Smooth muscle cell (in vitro differentiated cells): ENCODE data around the gene TTYH2. TPM values are rescaled to one million over a fixed set of nuclear protein-coding genes. Genes with fewer than 3 reads are reported as not detected.

Experiments used
- DNase-seq: peaks from one replicate; lab custom pipeline; 2025; ENCODE audit not compliant: unreplicated experiment; lab: John Stamatoyannopoulos, UW
- H2AFZ ChIP-seq: fragments of 200-600 bp; sonication (generic); 2 replicates; pipeline ENCODE4 v1.6.0; 2016; ENCODE audit warnings: antibody characterized with exemption, low read depth, mild to moderate bottlenecking
- H3F3A ChIP-seq: fragments of 200-600 bp; sonication (generic); 2 replicates; pipeline ENCODE4 v1.6.0; 2017; ENCODE audit warnings: antibody characterized with exemption, low read depth
- H3K27ac ChIP-seq: fragments of 200-600 bp; sonication (generic); 2 replicates; pipeline ENCODE4 v1.5.1; 2016; ENCODE audit warnings: low read depth, mild to moderate bottlenecking
- H3K27me3 ChIP-seq: fragments of 200-600 bp; sonication (generic); 2 replicates; pipeline ENCODE4 v1.6.1; 2016; ENCODE audit warnings: low read depth, mild to moderate bottlenecking
- H3K36me3 ChIP-seq: fragments of 200-600 bp; sonication (generic); 2 replicates; pipeline ENCODE4 v1.5.1; 2016; ENCODE audit warnings: low read depth
- H3K4me1 ChIP-seq: fragments of 200-600 bp; sonication (generic); 2 replicates; pipeline ENCODE4 v1.5.1; 2016; ENCODE audit warnings: low read depth
- H3K4me2 ChIP-seq: fragments of 200-600 bp; sonication (generic); 2 replicates; pipeline ENCODE4 v1.6.0; 2016; ENCODE audit warnings: mild to moderate bottlenecking
- H3K4me3 ChIP-seq: fragments of 200-600 bp; sonication (generic); 2 replicates; pipeline ENCODE4 v1.5.1; 2016; ENCODE audit warnings: mild to moderate bottlenecking
- H3K79me2 ChIP-seq: fragments of 200-600 bp; sonication (generic); 2 replicates; pipeline ENCODE4 v1.6.0; 2016; ENCODE audit warnings: low read depth, mild to moderate bottlenecking
- H3K9ac ChIP-seq: fragments of 200-600 bp; sonication (generic); 2 replicates; pipeline ENCODE4 v1.6.0; 2016; ENCODE audit warnings: low read depth
- H3K9me3 ChIP-seq: fragments of 200-600 bp; sonication (generic); replicated peaks from 2 replicates; pipeline ENCODE4 v1.5.1; 2016; ENCODE audit warnings: low read depth
- H4K20me1 ChIP-seq: fragments of 200-600 bp; sonication (generic); 2 replicates; pipeline ENCODE4 v1.6.0; 2016; ENCODE audit warnings: low read depth
- WGBS: methylation state at CpG from one replicate; pipeline ENCODE4 v1.1.7; 2016; ENCODE audit warnings: low lambda C conversion rate; 5-methylcytosine and 5-hydroxymethylcytosine counted together
- polyA plus RNA-seq: library from polyadenylated mRNA; unstranded; fragments of >200 nt; fragmentation: Nextera tagmentation; extraction: Ambion mirVana; gene quantifications from 2 replicates; pipeline ENCODE4 v1.2.1, GENCODE V29; 2016
- total RNA-seq: library from RNA; depleted of rRNA; stranded (reverse); fragments of >200 nt; gene quantifications from 2 replicates; pipeline ENCODE4 v1.2.3, GENCODE V29; 2014
- TF ChIP-seq, protein P1 (sequence below): fragments of 200-600 bp; sonication (generic); IDR thresholded peaks from 2 replicates; pipeline ENCODE4 v1.5.1; 2017; ENCODE audit warnings: borderline replicate concordance, mild to moderate bottlenecking, antibody characterized with exemption; ENCODE audit not compliant: insufficient read depth, poor library complexity, severe bottlenecking

Gene TTYH2
- total and polyA plus RNA-seq, 2 experiments from 2014 or later: 1.6 to 1.9 TPM

GRCh38 chr17:74287031-74287602 is 73.7 kb downstream of the TTYH2 start:
- Histone ChIP-seq H3K79me2 (no peaks in the 10 kb centered on the region), H3K9me3 (no peaks in the 10 kb centered on the region), H3F3A (no peaks in the 10 kb centered on the region), H3K4me2 (no peak overlapping the region), H3K9ac (no peak overlapping the region), H3K4me3 (no peak overlapping the region), H3K4me1 (no peaks in the 10 kb centered on the region), H4K20me1 (no peaks in the 10 kb centered on the region), H3K27ac (no peak overlapping the region), H2AFZ (no peak overlapping the region), H3K27me3 (peaks cover 19% of the 10 kb centered on the region), H3K36me3 (no peaks in the 10 kb centered on the region)
- WGBS: 84% methylated on average over 14 of the region's 14 CpGs
- TF ChIP-seq, protein P1, sequence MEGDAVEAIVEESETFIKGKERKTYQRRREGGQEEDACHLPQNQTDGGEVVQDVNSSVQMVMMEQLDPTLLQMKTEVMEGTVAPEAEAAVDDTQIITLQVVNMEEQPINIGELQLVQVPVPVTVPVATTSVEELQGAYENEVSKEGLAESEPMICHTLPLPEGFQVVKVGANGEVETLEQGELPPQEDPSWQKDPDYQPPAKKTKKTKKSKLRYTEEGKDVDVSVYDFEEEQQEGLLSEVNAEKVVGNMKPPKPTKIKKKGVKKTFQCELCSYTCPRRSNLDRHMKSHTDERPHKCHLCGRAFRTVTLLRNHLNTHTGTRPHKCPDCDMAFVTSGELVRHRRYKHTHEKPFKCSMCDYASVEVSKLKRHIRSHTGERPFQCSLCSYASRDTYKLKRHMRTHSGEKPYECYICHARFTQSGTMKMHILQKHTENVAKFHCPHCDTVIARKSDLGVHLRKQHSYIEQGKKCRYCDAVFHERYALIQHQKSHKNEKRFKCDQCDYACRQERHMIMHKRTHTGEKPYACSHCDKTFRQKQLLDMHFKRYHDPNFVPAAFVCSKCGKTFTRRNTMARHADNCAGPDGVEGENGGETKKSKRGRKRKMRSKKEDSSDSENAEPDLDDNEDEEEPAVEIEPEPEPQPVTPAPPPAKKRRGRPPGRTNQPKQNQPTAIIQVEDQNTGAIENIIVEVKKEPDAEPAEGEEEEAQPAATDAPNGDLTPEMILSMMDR: no peak
- DNase-seq: no peak

DNA sequence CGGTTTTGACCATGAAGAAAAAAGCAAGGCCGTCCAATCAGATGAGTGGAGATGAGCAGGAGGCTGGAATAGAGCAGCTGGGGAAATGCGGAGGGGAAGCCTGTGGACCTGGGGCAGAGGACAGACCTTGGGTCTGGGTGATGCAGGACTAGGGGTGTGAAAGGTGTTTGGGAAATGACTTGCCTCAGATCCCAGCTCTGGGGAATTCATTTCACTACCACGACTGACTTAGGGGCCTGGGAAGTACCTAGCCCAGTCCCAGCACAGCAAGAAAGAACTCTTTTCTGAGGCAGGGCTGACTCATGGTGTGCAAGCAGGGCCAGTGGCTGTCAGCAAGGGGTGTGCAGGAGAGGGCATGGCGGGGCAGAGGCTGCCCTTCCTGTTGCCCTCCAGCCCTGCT is 75.4 kb downstream of the TTYH2 start:
- DNase-seq: no peak
- Histone ChIP-seq H3K4me2 (no peak overlapping the region), H3F3A (no peaks in the 10 kb centered on the region), H3K36me3 (no peaks in the 10 kb centered on the region), H3K4me3 (no peak overlapping the region), H2AFZ (no peak overlapping the region), H3K79me2 (no peaks in the 10 kb centered on the region), H3K27me3 (peaks cover 19% of the 10 kb centered on the region), H3K27ac (no peak overlapping the region), H3K9me3 (no peaks in the 10 kb centered on the region), H4K20me1 (no peaks in the 10 kb centered on the region), H3K4me1 (no peaks in the 10 kb centered on the region), H3K9ac (no peak overlapping the region)
- WGBS: 80% methylated on average over 5 of the region's 5 CpGs
- TF ChIP-seq, protein P1: no peak

DNA sequence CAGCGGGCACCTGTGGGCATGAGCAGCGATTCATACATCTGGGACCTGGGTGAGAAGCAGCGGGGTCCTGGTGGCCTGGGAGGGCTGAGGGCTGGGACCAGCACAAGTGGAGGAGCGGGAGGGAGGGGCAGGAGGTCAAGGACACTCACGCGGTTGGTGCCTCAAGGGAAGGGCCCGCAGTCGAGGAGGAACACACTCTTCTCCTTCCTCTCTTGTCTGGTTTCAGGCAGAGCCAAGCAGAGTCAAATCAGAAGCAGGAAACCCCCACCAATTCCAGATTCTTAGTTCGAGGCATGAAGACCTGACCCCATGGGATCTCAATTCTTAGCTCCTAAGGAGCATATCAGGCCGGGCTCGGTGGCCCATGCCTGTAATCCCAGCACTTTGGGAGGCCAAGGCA is 76.3 kb downstream of the TTYH2 start:
- no peak overlapping the region for H3K9ac ChIP-seq
- H3K36me3 ChIP-seq: no peaks in the 10 kb centered on the region
- WGBS: 89% methylated on average over 11 of the region's 11 CpGs
- no peak overlapping the region for H3K27ac ChIP-seq
- peaks cover 13% of the 10 kb centered on the region for H3K27me3 ChIP-seq
- TF ChIP-seq, protein P1: no peak
- no peaks in the 10 kb centered on the region for H3K79me2 ChIP-seq
- no peak for DNase-seq
- no peaks in the 10 kb centered on the region for H3F3A ChIP-seq
- no peaks in the 10 kb centered on the region for H3K9me3 ChIP-seq
- H3K4me2 ChIP-seq: no peak overlapping the region
- no peaks in the 10 kb centered on the region for H4K20me1 ChIP-seq
- no peaks in the 10 kb centered on the region for H3K4me1 ChIP-seq
- H2AFZ ChIP-seq: no peak overlapping the region
- H3K4me3 ChIP-seq: no peak overlapping the region

DNA sequence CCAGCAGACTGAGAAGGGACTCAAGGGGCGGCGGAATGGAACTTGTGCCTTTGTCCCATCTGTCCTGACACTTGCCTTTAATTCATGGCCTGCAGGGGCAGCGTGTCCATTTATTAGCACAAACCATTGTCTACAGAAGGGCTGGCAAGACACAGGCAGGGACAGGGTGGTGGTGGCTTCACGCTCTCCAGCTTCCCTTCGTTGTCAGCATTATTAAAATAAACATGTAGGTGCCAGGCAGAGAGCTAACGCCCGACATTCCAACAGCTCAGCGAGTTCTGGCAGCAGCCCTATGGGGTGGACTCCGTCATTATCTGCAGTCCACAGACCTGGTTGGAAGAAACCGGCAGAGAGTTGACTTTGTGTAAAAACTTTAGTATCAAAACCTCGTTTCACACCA is 77.0 kb downstream of the TTYH2 start:
- Histone ChIP-seq H4K20me1 (no peaks in the 10 kb centered on the region), H3K9ac (no peak overlapping the region), H3K79me2 (no peaks in the 10 kb centered on the region), H3K36me3 (no peaks in the 10 kb centered on the region), H3K27me3 (peaks cover 6% of the 10 kb centered on the region), H3K27ac (no peak overlapping the region), H2AFZ (no peak overlapping the region), H3K4me1 (no peaks in the 10 kb centered on the region), H3F3A (no peaks in the 10 kb centered on the region), H3K4me2 (no peak overlapping the region), H3K9me3 (no peaks in the 10 kb centered on the region), H3K4me3 (no peak overlapping the region)
- 80% methylated on average over 11 of the region's 11 CpGs for WGBS
- TF ChIP-seq, protein P1: no peak
- no peak for DNase-seq
